GM19023 (cell line): ENCODE results near the gene CNN1.
"Not testable (repeated sequence)": the region's sequence is repeated elsewhere in the genome, so short reads cannot be mapped to it uniquely, and the experiment has no call there.

Experiments used
- ATAC-seq: cut with Tn5 transposase; IDR thresholded peaks from one replicate; pipeline ENCODE4 v1.9.1; 2021; ENCODE audit warnings: mild to moderate bottlenecking, moderate library complexity; ENCODE audit not compliant: unreplicated experiment

Gene CNN1

GRCh38 chr19:11564082-11564807 lies 25.6 kb downstream of the CNN1 start:
- not testable (repeated sequence) for ATAC-seq

- not testable (repeated sequence) for ATAC-seq
Observed at GRCh38 chr19:11565649-11565980, 27.0 kb downstream of the CNN1 start.

GRCh38 chr19:11566164-11566563 lies 27.5 kb downstream of the CNN1 start:
- ATAC-seq, result no peak

GRCh38 chr19:11570039-11570462 lies 31.4 kb downstream of the CNN1 start:
- no peak for ATAC-seq

GRCh38 chr19:11573354-11573753 lies 34.7 kb downstream of the CNN1 start:
- ATAC-seq, result not testable (repeated sequence)

GRCh38 chr19:11573763-11574162 lies 35.1 kb downstream of the CNN1 start:
- ATAC-seq, result not testable (repeated sequence)

- no peak for ATAC-seq
Observed at GRCh38 chr19:11574689-11575088, 36.0 kb downstream of the CNN1 start.

- ATAC-seq, result no peak
Observed at GRCh38 chr19:11576227-11576626, 37.6 kb downstream of the CNN1 start.

- ATAC-seq, result no peak
Observed at GRCh38 chr19:11577451-11578257, 39.0 kb downstream of the CNN1 start, which contains the start of gene ACP5. ACP5 (minus strand) TSS chr19:11577645; CDS start chr19:11577317, 328 bp downstream.

GRCh38 chr19:11578258-11579142 lies 39.8 kb downstream of the CNN1 start:
- ATAC-seq, result no peak

- no peak for ATAC-seq
Observed at GRCh38 chr19:11580116-11580515, 41.5 kb downstream of the CNN1 start.

GRCh38 chr19:11581740-11582139 lies 43.1 kb downstream of the CNN1 start:
- ATAC-seq, result no peak

GRCh38 chr19:11586331-11586730 lies 47.7 kb downstream of the CNN1 start:
- no peak for ATAC-seq

- no peak for ATAC-seq
Observed at GRCh38 chr19:11587302-11587974, 48.8 kb downstream of the CNN1 start.

GRCh38 chr19:11587975-11588631 lies 49.5 kb downstream of the CNN1 start:
- ATAC-seq, result no peak

GRCh38 chr19:11594084-11594483 lies 55.4 kb downstream of the CNN1 start:
- no peak for ATAC-seq

GRCh38 chr19:11596156-11596555 lies 57.5 kb downstream of the CNN1 start:
- no peak for ATAC-seq

GRCh38 chr19:11597202-11598102 lies 58.8 kb downstream of the CNN1 start, which contains the start of gene ZNF627:
ZNF627 (plus strand) TSS chr19:11597483; CDS start chr19:11597628, 145 bp downstream.
- peak; percentile 95 for ATAC-seq

GRCh38 chr19:11598103-11598483 lies 59.4 kb downstream of the CNN1 start:
- ATAC-seq, result no peak
